WTC11 (cell line): ENCODE measurements around the gene TSNAXIP1.

Experiments
- ATF1 ChIP-seq: sonication (generic); formaldehyde crosslinking; IDR thresholded peaks from 2 replicates; pipeline ENCODE4 v1.8.1; 2023; ENCODE audit warnings: mild to moderate bottlenecking, moderate library complexity, missing genetic modification reagents
- FOXK1 ChIP-seq: sonication (generic); formaldehyde crosslinking; IDR thresholded peaks from 2 replicates; pipeline ENCODE4 v1.8.0; 2022; ENCODE audit warnings: mild to moderate bottlenecking, moderate library complexity, missing genetic modification reagents
- KAT7 ChIP-seq: sonication (generic); formaldehyde crosslinking; IDR thresholded peaks from 2 replicates; pipeline ENCODE4 v1.8.1; 2023; ENCODE audit warnings: missing genetic modification reagents, mild to moderate bottlenecking, borderline replicate concordance
- NFYB ChIP-seq: sonication (generic); formaldehyde crosslinking; conservative IDR thresholded peaks from 2 replicates; pipeline ENCODE4 v1.8.0; 2022; ENCODE audit warnings: low read depth, missing genetic modification reagents
- TCF7 ChIP-seq: sonication (generic); formaldehyde crosslinking; IDR thresholded peaks from 2 replicates; pipeline ENCODE4 v1.8.0; 2022; ENCODE audit warnings: mild to moderate bottlenecking, low read depth, missing genetic modification reagents, moderate library complexity
- TF ChIP-seq, protein P1 (sequence below): fragments of 200-600 bp; IDR thresholded peaks from 2 replicates; pipeline ENCODE4 v1.8.0; 2022; ENCODE audit warnings: antibody characterized with exemption

DNA sequence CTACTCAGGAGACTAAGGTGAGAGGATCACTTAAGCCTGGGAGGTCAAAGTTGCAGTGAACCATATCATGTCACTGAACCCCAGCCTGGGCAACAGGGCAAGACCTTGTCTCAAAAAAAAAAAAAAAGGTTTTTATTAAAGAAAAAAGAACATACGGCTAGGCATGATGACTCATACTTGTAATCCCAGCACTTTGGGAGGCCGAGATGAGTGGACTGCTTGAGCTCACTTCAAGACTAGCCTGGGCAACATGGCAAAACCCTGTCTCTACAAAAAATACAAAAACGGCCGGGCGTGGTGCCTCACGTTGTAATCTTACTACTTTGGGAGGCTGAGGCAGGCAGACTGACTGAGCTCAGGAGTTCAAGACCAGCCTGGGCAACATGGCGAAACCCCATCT lies 38.7 kb upstream of the TSNAXIP1 start:
- TF ChIP-seq, protein P1, sequence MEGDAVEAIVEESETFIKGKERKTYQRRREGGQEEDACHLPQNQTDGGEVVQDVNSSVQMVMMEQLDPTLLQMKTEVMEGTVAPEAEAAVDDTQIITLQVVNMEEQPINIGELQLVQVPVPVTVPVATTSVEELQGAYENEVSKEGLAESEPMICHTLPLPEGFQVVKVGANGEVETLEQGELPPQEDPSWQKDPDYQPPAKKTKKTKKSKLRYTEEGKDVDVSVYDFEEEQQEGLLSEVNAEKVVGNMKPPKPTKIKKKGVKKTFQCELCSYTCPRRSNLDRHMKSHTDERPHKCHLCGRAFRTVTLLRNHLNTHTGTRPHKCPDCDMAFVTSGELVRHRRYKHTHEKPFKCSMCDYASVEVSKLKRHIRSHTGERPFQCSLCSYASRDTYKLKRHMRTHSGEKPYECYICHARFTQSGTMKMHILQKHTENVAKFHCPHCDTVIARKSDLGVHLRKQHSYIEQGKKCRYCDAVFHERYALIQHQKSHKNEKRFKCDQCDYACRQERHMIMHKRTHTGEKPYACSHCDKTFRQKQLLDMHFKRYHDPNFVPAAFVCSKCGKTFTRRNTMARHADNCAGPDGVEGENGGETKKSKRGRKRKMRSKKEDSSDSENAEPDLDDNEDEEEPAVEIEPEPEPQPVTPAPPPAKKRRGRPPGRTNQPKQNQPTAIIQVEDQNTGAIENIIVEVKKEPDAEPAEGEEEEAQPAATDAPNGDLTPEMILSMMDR, result no peak
- TF ChIP-seq ATF1 (CRISPR knock-in tag) (no peak), NFYB (CRISPR knock-in tag) (no peak), FOXK1 (CRISPR knock-in tag) (no peak), TCF7 (no peak), KAT7 (no peak)
